HG03457 (cell line): ENCODE measurements around the gene ACVR1.
A peak's percentile ranks its signal among the peaks of the same experiment; 100 is the strongest.
"Not testable (repeated sequence)": the region's sequence is repeated elsewhere in the genome, so short reads cannot be mapped to it uniquely, and the experiment has no call there.

Experiments used
- ATAC-seq: cut with Tn5 transposase; IDR thresholded peaks from one replicate; pipeline ENCODE4 v1.9.1; 2021; ENCODE audit warnings: moderate number of reproducible peaks; ENCODE audit not compliant: unreplicated experiment

The ACVR1 gene

DNA sequence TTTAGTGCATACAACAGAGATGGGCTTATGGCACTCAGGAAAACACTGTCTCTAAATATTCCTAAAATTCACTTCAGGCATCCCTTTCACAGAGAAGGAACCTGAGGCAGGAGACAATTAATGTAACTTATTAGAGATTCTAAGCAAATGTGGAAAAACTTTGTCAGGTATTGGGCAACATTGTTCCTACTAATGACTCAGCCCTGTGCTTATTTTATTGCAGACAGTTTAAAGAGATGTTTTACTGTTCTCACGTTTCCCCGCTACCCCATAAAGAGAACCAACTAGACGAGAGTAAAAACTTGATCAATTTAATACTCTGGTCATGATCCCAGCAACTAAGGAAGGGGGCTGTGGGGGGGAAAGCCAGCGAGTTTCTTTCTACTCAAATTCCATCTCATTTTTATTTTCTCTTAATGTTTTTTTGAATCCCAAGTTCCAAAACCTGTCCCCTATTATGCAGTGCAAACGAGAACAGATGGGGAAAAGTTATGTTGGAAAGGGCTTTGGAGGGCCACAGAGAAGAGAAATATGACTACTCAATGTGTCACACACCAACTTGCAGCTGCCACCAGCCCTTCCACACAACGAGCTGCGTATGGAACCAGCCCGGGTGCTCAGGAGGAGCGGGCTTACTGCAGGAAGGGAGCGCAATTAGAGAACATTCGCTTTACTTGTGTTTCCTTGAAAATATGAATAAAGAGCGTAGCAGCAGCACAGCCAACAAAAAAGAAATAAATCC is 18.7 kb upstream of the ACVR1 start:
- no peak for ATAC-seq

DNA sequence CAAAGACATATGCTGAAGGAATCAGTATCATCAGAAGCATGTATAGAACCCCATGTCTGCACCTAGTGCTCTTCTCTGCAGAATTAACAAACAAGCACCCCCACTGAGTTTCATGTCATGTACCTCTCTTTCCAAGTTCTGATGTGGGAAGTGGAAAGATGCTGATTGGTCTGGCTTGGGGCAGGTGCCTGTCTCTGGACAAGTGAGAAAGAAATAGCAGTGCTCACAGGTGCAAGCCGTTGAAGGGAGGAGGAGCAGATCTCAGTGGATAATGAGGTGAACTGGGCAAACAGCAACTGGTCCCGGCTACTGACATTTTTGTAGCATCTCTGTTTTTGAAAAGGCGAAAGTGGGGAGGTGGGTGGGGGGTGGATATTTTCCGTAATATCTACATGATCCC is 17.5 kb upstream of the ACVR1 start:
- ATAC-seq, result no peak

DNA sequence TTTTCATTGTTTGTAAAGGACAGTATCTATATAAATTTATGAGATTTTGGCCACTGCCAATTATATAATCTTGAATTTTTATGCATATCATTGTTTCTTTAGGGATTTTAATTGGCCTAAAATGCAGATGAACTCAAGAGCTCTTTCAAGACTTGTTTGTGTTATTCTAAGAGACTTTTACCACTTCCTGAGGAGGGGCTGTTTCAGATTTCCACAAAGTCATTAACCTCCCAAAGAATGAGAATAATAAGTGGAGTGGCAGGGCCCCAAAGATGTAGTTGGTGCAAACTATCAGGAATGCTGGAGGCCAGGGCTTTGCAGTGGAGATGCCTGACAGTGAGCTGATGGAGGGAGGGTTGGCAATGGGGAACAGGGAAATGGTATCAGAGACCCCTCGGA is 15.5 kb upstream of the ACVR1 start:
- no peak for ATAC-seq

DNA sequence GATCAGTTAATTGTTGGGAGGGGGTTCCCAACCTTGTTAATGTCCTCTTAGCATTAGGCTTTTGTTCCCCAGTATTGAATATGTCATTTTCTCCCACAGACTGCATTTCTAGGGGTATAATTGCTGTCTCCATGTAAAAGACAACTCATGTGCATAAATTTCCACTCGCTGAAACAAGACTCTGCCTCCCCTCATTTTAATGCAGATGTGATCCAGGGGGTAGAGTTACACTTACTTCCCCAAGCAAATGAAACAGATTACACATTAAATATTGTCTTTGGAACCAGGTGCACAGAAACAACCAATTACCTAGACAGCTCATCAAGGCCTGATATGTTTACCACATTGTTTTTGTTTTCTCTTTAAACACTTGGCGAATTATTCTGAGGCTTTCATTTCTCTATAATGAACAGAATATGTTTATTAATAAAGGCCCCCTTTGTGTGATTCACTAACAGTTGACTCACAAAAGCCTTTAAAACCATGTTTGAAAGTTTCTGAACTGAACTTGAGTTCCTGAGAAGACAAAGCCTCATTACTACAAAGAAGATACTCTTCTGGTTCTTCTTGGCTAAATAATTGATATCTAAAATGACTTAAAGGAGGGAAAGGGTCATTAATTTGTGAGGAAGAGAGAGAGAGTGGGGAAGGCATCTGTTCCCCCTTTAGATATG is 15.0 kb upstream of the ACVR1 start:
- ATAC-seq, result no peak

DNA sequence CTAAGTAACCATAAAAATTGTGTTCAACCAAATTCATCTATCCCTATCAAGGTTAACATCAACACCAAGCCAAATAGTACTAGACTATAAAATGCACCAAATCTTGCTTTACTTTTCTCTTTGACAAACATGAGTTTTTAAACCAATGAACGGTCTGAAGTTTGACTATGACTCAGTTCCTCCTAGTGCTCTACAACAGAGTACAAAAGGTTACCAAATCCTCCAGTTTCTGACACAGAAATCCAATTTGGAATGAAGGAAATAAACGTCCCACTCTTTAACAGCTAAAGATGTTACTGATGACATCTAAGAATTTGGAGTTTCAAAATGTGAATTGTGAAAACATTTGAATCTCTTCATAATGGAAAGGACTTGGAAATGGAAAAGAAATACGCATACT is 11.8 kb upstream of the ACVR1 start:
- ATAC-seq, result no peak

DNA sequence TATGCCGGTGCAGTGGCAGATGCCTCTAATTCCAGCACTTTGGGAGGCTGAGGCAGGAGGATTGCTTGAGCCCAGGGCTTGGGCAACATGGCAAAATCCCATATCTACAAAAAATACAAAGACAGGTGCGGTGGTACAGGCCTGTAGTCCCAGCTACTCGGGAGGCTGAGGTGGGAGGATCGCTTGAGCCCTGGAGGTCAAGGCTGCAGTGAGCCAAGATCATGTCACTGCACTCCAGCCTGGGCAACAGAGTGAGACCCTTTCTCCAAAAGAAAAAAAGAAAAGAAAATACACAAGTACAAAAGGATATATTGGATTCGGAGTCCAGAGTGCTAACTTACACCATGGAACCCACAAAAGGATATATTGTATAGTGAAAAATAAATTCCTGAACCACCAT is 8.4 kb upstream of the ACVR1 start:
- ATAC-seq, result not testable (repeated sequence)

DNA sequence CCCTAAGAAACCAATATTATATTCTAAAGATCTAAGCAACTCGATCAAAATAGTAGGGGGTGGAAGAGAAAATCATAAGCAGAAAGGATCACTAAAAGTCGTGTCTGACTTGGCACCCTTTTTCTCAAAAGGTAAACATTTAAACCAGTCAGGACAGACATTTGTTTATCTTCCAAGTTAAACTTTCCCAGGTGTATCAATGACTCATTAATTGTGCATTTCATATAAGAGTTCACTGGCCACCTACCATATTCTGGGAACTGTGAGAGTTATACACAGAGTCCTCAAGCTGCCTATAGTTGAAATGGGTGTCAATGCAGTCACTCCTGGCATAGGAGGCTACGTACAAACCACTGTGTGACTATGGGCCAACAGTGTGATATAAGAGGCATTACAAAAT is 4.8 kb upstream of the ACVR1 start:
- ATAC-seq, result no peak

DNA sequence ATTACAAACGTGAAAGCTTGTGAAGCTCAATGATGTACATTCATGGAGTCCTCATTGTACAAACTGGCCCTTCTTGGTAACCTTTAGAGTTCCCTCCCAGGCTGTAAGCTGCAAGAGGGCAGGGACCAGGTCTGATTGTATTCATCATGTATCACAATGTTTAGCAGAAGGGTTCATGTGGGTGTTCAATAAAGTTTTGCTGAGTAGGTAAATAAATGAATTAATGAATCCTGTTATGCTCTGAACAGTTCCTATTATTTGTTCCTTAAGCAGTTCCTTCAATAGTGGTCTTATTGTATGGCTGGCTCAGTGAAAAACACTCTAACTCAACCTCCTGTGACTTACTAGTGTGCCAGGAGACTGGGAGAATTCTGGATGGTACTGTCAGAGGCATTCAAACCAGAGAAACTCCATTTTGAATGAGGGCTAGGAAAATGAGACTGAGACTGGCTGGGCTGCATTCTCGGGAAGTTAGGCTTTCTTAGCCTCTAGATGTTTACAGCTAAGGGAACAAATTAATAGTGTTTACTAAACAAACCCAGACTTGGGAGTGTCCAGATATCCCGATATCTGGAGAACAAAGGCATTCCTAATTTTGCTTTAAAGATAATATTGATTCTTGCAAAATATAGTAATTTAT is 1.8 kb upstream of the ACVR1 start:
- no peak for ATAC-seq

DNA sequence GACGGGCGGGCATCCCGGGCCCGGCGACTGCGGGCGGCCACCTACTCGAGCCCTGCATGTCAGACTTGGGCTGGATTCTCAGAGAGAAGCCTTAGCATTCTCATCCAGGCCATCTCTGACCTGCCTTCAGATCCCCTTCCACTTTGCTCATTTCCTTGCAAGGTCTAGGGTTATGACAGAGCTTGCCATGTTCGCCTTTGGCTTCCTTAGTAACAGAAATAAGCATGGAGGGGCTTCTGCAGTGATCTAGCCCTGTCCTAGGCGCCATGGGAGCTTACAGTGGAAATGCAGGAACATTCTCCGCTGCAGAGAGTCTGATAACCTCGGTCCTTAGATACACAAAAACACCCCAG is 632 bp upstream of the ACVR1 start:
- ATAC-seq, result no peak

DNA sequence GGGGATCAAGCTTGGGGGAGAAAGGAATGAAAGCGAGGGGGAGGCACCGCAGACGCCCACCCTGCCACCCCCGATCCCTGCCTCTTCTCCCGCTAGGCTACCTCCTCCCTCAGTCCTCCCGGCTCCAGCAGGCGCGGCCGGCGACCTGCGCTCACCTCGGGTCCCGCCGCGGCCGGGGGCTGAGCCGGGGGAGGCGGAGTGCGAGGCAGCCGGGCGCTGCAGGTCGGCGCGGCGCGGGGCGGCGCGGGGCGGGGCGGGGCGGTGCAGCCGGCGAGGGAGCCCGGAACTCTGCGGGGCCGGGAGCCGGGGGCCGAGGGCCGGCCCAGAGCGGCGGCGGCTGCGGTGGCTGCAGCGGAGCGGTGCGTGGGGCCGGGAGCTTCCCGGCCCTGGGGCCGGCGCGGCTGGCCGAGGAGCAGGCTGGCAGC is 477 bp downstream of the ACVR1 start:
- peak; percentile 31 for ATAC-seq

DNA sequence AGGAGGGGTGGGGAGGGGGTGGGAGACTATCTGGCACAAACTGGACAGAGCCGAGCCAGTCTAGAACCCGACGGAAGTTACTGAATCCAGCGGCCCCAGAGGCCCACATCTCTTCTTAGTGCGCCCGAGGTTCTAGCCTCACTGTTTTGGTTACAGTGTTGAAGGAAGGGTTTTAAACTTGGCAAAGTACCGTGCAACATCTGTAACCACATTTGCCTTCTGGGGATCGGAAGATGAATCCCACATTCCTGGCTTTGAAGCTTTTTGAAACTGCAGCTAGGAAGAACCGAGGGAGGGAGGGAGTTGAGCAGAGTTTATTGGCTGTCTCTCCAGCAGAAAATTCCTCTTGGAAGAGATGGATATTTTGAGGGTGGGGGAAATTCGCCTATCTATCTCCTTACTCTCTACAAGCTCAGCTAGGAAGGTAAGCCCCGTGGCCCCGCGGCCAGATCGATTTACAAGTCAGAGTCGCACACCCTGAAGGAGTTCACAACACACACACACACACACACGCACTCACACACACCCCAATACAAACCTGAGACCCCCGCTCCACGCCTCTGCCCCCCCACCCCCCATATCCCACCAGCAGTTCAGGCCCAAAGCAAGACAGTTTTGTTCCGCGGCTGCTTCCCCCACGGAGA is 1.0 kb downstream of the ACVR1 start:
- no peak for ATAC-seq

DNA sequence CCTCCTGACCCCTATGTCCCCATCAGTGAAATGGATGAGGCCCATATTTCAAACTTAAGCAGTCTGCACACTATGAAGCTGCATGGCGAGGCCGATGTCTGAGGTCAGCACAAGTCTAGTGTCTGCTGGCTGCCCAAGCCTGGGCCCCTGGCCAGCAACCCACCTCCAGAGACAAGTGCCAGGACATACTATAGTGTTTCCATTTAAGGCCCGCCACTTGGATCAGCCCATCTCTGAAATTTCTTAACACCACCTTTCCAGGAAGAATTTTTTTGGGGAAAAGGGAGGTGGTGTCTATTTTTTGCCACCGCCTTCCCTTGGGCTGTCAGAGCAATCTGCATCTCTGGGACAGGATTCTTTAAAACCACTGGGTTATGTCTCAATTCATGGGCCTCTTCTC is 1.8 kb downstream of the ACVR1 start:
- ATAC-seq, result no peak

DNA sequence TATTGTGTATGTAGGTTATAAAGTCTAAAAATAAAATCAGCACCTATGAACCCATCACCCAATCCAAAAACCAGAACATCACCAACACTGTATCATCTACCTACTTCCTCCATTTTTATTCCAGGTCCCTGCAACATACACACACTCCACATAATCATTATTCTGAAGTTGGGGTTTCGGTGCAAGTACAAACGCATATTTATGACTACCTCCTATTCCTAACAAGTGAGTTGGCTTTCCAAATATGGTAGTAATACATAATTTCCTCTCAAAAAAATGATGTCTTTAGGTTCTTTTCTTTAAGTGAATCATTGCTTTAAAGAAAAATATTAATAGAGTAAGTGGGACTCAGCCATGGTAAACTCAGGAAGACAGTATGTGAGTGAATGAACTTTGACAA is 3.3 kb downstream of the ACVR1 start:
- no peak for ATAC-seq

DNA sequence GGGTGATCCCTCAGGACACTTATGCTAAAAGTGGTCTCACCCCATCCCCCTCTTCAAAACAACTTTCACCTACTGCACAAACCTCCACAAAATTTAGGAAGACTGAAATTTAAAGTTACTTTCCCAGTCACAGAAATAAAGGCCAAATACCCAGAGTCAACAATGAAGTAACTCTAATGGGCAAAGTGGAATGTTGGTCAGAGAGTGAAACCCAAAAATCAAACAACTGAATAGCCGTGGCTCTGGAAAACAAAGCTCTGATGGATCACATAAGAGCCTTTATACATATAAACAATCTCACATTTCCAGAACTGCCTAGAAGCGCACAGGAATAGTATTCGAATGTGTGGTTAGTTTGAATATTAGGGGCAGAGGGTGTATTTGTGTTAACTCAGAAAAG is 4.7 kb downstream of the ACVR1 start:
- ATAC-seq, result no peak

DNA sequence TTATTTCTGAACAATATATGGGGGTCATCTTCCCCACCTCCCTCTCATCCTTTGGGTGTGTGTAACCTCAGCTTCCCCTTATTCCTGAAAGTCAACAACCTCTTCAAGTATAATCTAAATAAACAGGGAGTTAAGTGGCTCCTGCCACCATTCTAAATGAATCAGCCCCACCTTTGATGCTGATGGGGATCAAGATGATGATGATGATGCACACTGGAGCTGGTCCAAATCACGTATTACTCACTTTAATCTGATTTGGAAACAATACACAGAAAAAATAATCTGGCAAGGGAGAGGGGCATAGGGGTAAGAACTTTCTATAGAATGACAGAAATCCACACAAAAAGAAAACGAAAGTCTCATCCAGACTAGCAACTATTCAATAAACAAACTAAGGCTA is 7.1 kb downstream of the ACVR1 start:
- no peak for ATAC-seq

DNA sequence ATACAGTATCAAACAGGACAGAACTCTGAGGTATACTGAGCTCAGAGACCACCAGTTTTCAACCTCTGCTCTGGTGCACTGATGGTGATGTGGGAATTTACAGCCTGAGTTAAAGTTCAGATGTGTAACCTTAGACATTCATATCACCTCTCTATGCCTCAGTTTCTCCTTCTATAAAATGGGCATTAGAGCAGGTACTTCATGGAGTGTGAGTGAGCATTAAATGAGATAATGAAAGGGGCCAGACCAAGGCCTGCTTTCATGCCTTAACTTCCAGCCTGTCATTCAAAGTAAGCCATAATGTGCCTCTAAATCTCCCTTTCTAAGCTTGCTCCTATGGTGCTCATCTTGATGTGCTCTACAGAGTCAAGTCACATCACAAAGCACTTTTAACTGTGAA is 8.4 kb downstream of the ACVR1 start:
- no peak for ATAC-seq

DNA sequence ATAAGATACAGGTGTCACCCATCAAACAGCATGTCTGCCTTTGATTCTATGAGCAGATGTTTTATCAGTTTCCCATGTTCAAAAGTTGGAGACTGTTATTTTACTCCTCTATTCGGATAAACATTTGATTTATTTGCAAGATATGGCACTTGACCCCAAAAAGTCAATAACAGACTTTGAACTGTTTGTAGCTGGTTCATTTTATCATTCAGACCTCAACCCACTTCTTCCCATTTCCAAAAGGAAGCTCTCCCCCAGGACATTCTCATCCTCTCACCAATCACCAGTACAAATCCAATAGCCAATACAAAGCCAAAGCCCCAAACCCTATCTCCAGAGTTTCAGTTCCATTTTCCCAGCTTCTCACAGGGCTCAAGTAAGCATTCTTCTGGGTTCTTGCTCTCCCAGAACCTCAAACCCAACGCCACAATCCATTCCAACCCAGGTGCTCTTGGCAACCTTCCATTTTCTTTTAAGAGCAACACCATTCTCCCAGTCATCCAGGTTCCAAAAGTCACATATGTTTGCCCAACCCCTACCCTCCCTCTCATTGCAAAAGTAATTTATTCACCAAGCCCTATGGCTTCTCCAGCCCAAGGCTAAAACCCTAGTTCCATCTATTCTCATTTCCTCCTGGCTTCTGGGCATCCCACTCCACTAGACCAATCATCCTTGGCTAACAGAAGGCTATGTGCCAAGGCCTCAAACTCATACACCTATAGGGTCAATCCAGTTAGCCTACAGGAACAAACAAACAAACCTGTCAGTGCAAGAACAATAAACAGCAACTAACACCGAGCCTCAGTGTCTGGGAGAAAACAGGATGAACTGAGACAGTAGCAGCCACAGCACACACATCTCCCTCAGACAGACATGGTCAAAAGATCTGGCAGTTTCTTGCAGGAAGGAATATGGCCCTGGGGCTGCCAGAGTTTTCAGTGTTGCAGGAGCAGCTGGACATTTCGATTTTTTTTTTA is 9.2 kb downstream of the ACVR1 start:
- no peak for ATAC-seq

DNA sequence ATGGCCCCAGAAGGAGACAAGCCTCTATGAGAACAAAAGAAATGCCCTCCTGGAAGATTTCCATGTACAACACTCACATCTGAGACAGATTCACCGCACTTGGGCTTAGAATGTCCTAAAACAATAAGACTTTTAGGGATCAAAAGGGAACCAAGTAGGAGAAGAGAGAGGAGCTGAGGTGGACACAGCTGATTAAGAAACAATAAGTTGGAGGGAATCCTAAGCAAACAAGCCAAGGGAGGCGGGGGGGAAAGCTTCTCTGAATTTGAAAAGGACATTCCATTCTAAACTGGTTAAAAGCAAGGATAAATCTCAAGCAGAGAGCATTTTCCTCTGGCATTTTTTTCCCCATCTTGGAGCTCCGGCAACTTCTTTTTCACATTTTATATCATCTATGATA is 9.9 kb downstream of the ACVR1 start:
- no peak for ATAC-seq

DNA sequence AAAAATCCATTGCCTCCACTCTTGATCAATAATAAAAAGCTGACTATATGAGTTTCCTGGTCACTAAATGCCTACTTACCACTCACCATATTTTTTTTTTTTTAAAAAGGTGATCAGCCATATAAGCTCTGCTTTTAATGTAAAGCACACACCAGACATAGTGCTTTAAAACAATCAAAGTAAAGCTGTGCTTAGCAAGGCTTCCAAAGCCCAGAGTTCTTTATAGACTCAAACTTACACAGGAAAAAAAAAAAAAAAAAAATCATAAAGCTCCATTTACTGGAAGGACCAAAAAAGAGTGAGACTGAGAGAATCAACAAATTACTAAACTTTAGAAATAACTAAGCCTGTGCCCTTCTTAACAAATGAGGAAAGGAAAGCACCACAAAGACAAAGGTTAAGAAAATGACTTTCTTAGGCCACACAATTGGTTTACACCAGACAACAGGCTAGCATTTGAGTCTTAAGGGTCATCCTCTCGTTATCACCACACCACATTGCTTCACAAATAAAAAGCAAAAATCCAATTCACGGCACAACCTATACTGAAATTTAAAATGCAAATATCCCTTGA is 11.2 kb downstream of the ACVR1 start:
- no peak for ATAC-seq

DNA sequence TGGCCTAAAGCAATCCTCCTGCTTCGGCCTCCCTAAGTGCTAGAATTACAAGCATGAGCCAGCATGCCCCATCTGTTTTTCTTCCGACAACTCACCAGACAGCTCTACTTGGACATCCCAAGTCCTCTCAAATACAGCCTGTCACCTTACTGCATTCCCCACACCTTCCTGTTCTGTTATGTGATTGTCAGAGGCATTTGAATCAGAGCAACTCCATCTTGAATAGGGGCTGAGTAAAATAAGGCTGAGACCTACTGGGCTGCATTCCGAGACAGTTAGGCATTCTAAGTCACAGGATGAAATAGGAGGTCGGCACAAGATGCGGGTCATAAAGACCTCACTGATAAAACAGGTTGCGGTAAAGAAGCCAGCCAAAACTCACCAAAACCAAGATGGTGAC is 17.3 kb downstream of the ACVR1 start:
- no peak for ATAC-seq
